ENCODE measurements around the gene GAPVD1. TPM values are rescaled to one million over a fixed set of nuclear protein-coding genes. Genes with fewer than 3 reads are reported as not detected.
"Not testable (repeated sequence)": the region's sequence is repeated elsewhere in the genome, so short reads cannot be mapped to it uniquely, and the experiment has no call there.

The GAPVD1 gene
- 34.8 and 43.1 TPM in 2 replicates for total RNA-seq (2014; rRNA removed; shearing (Covaris generic))
- polyA plus RNA-seq (2014; cell fraction: nucleus; rRNA removed) = 26.4 and 39.5 TPM in 2 replicates

- peak; percentile 90 for DNase-seq (ENCODE audit: extremely low read depth, low read depth)
These were observed at the start of gene GAPVD1 for GRCh38 chr9:125261501-125262293. Gene GAPVD1, plus strand, starts transcription at chr9:125261826. Its CDS starts 37,096 bp downstream, at chr9:125298922.

GRCh38 chr9:125214186-125214585, 47.4 kb upstream of the GAPVD1 start:
- no peak for DNase-seq (ENCODE audit: extremely low read depth, low read depth)

DNA sequence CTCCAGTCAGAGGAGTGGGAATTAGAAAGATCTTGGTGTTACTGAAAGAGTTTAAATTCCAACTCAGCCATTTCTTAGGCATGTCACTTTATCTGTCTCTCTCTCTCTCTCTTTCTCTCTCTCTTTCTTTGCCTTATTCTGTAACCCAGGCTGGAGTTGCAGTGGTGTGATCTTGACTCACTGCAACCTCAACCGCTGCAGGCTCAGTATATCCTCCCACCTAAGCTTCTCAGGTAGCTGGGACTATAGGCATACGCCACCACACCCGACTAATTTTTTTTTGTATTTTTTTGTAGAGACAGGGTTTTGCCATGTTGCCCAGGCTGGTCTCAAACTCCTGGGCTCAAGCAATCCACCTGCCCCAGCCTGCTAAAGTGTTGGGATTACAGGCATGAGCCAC, 43.0 kb upstream of the GAPVD1 start:
- DNase-seq (ENCODE audit: extremely low read depth, low read depth) = no peak

DNA sequence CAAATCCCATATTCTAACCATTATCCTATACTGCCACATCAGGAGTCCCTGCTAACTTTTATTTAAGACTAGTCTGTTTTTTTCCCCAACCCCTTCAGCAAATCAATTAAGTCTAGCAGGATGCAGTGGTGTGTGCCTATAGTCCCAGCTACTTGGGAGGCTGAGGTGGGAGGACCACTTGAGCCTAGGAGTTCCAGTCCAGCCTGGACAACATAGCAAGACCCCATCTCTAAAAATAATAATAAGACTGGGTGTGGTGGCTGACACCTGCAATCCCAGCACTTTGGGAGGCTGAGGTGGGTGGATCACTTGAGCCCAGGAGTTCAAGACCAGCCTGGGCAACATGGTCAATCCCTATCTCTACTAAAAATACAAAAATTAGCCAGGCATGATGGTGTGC, 36.8 kb upstream of the GAPVD1 start:
- DNase-seq (ENCODE audit: extremely low read depth, low read depth) = not testable (repeated sequence)

GRCh38 chr9:125227761-125228160, 33.9 kb upstream of the GAPVD1 start:
- DNase-seq (ENCODE audit: extremely low read depth, low read depth) = no peak

GRCh38 chr9:125233678-125234077, 27.9 kb upstream of the GAPVD1 start:
- no peak for DNase-seq (ENCODE audit: extremely low read depth, low read depth)

DNA sequence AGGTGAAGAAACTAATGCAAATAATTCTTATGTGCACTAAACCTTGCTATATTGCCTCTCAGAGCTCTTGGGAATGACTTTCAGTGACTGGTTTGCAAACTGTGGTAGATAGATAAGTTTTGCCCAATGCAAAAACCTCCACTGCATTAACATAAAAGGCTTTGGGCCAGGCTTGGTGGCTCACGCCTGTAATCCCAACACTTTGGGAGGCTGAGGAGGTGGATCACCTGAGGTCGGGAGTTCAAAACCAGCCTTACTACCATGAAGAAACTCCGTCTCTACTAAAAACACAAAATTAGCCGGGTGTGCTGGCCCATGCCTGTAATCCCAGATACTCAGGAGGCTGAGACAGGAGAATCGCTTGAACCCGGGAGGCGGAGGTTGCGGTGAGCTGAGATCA, 27.5 kb upstream of the GAPVD1 start:
- not testable (repeated sequence) for DNase-seq (ENCODE audit: extremely low read depth, low read depth)

GRCh38 chr9:125235804-125236519, 25.7 kb upstream of the GAPVD1 start:
- no peak for DNase-seq (ENCODE audit: extremely low read depth, low read depth)

- not testable (repeated sequence) for DNase-seq (ENCODE audit: extremely low read depth, low read depth)
These were observed 25.0 kb upstream of the GAPVD1 start for GRCh38 chr9:125236520-125237159.

DNA sequence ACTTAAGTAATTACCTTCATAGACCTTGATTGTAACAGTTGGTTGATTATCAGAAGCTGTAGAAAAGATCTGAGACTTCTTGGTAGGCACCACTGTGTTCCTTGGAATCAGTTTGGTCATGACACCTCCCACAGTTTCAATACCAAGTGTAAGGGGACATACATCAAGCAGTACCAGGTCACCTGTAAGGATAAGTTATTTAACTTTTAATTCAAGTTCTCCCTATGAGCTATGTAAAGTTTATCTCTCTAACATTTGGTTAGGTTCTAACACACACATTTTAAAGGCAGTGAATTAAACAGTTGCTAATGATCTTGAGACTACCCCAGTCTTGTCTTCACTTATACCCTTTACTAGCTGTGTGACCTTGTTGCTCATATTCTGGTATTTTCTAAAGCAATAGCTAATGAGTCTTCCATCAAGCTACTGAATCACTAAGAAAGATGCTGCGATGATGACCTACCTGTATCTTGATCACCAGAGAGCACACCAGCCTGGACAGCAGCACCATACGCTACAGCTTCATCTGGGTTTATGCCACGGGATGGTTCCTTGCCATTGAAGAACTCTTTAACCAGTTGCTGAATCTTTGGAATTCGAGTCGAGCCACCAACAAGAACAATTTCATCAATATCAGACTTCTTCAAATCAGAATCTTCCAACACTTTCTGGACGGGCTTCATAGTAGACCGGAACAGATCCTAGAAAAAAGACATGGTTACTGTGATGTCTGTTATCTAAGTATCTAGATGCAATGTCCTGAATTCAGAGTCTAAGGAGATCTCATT, 23.3 kb upstream of the GAPVD1 start:
- DNase-seq (ENCODE audit: extremely low read depth, low read depth) = no peak

DNA sequence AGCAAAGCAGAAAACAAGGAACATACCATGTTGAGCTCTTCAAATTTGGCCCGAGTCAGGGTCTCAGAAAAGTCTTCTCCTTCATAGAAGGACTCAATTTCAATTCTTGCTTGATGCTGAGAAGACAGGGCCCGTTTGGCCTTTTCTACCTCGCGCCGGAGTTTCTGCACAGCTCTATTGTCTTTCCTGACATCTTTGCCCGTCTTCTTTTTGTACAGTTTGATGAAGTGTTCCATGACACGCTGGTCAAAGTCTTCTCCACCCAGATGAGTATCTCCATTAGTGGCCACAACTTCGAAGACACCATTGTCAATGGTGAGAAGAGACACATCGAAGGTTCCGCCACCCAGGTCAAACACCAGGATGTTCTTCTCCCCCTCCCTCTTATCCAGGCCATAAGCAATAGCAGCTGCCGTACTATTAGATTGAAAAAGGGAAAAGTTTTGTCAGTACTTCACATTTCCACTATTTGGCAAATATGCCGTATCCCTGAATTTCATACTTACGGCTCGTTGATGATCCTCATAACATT, 22.6 kb upstream of the GAPVD1 start:
- DNase-seq (ENCODE audit: extremely low read depth, low read depth) = no peak

GRCh38 chr9:125239631-125240597, 21.7 kb upstream of the GAPVD1 start:
- no peak for DNase-seq (ENCODE audit: extremely low read depth, low read depth)

- DNase-seq (ENCODE audit: extremely low read depth, low read depth) = no peak
These were observed 21.0 kb upstream of the GAPVD1 start for GRCh38 chr9:125240649-125240999.

- DNase-seq (ENCODE audit: extremely low read depth, low read depth) = peak; percentile 100
These were observed 20.4 kb upstream of the GAPVD1 start, which contains the start of gene HSPA5 for GRCh38 chr9:125241000-125241862. Gene HSPA5, minus strand, starts transcription at chr9:125241343. Its CDS starts 217 bp downstream, at chr9:125241126.

- no peak for DNase-seq (ENCODE audit: extremely low read depth, low read depth)
These were observed 19.5 kb upstream of the GAPVD1 start for GRCh38 chr9:125241863-125242739.

DNA sequence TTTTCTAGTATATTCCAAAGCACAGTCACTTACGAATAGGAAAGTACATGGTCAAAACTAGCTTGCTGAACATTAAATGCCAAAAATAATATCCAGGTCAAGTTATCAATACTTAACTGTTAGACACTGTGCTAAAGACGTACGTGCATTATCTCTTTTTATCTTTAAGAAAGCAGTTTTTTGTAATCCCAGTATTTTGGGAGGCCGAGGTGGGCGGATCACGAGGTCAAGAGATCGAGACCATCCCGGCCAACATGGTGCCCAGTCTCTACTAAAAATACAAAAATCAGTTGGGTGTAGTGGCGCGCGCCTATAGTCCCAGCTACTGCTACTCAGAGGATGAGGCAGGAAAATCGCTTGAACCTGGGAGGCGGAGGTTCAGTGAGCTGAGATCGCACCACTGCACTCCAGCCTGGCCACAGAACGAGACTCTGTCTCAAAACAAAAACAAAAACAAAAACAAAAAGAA, 17.8 kb upstream of the GAPVD1 start:
- DNase-seq (ENCODE audit: extremely low read depth, low read depth) = no peak

DNA sequence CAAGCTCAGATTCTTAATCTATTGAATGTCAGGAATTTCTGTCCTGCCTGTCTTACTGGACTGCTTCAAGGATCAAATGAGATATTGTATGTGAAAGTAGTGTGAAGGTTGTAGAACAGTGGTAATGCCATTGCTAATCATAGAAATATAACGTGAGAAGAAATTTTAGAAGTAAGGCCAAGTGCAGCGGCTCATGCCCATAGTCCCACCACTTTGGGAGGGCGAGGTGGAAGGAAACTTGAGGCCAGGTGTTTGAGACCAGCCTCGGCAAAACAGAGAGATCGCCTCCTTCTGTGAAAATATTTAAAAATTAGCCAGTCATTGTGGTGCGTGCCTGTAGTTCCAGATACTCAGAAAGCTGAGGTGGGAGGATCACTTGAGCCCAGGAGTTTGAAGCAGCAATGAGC, 15.4 kb upstream of the GAPVD1 start:
- DNase-seq (ENCODE audit: extremely low read depth, low read depth) = no peak

All from NCI-H460 (cell line).